ENCODE data around the gene DUSP5.
A peak's percentile ranks its signal among the peaks of the same experiment; 100 is the strongest.

The DUSP5 gene

GRCh38 chr10:110483633-110484032, 14.1 kb upstream of the DUSP5 start:
- no peak for DNase-seq

GRCh38 chr10:110485541-110485940, 12.2 kb upstream of the DUSP5 start:
- no peak for DNase-seq

DNA sequence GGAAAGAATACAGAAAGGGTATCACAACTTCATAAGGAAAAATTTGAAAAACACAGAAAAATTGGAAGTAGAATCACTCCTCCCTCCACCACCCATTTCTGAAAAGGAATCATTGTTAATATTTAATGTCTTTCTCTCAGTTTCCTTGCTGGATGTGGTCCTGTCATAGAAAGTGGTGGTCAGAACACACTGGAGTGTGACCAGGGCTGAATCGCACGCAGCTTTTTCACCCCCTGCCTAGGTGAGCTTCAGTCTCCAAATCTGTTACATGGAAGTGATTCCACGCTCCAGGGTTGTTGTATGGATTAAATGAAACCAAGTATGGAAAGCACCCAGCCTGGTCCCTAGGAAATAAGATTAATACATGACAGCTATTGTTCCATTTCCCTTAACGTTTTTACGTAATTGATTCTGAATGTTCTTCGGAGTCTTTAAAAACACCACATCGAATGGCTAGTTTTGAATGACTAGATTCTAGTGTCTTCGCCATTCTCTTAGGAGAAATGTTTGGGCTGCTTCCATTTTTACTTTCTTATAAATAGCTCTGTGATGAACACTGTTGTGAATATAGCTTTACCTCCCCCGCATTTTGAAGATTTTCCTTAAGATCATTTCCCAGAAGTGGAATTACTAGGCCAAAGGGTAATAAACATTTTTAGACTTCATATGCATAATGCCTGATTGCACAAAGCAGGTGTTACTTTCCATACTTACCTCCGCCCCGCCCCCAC, 10.9 kb upstream of the DUSP5 start:
- no peak for DNase-seq

DNA sequence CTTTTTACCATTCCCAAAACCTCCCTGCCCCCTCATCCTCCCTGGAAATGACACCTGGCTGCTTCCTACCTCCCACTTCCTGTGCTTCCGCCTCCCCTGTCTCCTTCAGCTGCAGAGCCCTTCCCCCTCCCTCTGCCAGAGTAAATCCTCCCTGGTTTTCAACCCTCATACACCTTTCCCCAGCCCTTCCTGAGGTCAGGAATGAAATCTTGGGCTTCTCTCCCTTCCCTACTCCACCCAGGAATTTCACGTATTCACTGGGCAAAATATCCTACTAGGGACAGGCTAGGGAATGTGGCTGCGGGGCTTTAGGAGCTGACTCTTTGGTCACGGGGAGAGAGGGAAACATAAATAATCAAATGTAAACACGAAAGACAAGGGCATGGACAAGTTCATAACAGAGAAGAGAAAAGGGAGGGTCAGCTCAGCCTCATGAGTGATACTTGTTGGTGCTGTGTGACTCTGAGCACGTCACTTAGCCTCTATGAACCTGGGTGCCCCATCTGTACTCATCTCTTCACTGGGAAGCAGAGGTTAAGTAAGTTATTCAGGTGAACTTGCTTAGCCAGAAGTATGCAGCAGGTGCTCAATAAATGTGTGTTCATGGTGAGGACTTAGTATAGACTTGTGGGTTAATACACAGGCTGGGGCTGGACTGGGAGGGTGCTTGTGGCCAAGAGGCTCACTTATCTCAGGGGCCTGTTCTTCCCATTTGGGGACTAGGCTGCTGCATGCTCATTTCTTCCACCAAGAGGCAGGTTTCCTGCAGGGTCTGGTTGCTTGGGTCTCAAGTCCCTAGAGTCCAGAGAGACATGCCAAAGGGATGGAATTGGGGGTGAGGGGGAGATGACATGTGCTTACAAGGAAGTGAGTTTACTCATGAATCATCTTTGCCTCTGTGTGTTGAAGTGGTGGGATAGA, 10.0 kb upstream of the DUSP5 start:
- DNase-seq = no peak

DNA sequence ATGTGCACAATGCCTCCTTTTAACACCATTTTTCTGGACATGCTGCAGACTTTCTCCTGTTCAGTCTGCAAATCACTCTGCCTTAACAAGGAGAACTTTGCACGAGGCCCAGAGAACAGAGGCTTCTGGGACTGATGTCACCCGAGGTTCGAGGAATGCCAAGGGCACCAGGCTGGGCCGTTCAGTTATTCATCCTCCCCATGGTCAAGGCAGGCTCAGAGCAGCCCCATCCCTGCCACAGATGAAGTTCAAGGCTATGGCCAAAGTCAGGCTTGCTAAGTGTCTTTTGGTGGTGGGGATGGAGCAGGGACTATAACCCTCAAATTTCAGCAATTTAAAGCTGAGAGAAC, 9.4 kb upstream of the DUSP5 start:
- no peak for DNase-seq

GRCh38 chr10:110488940-110489339, 8.8 kb upstream of the DUSP5 start:
- DNase-seq = no peak

GRCh38 chr10:110490640-110491039, 7.1 kb upstream of the DUSP5 start:
- no peak for DNase-seq

- no peak for DNase-seq
Measured at GRCh38 chr10:110491346-110491745, 6.4 kb upstream of the DUSP5 start.

DNA sequence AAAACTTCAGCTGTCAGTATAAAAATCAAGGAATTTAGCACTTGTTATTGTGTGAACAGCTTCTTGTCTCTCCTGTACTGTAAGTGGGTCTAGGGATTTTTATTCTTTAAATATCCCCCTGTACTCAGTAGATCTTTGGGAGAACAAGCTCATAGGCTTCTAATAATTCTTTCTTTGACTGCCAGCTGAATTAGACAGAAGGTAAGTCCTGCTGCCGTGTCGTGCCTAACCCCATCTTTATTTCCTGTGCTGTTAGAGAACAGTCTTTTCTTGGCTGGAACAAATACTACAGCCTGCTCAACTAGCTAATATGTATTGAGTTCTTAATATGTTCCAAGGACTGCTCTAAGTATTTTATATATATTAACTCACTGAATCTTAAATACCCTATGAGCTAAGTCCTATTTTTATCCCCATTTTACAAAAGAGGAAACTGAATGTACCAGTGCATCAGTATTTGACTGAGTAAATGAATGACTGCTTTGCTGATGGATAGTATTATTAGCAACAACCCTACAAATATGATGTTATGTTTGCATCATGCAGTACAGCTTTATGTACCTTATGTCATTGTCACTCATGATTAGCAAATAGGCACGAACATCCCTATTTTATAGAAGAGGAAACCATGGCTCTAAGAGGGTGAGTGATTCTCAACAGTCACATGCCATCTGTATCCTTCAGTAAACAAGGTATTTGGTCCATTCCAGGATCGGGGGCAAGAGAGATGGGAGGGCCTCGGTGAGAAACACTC, 5.5 kb upstream of the DUSP5 start:
- DNase-seq = no peak

GRCh38 chr10:110493832-110494426, 3.8 kb upstream of the DUSP5 start:
- no peak for DNase-seq

DNA sequence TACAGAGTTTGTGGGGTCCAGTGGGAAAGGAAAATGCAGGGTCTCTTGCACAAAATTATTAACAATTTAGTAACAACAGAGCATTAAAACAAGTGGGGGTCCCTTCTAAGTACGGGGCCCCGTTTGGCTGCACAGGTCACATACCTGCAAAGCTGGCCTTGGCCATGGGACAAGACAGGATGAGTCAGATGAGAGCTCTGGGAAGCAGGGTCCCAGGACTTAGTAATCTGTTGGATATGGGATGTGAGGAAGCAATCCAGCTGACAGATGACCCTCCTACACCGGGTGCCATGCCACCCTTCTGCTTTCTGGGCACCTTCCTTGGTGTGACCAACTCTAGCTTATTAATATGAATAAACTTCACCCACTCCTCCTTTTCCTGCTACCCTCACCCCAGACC, 3.2 kb upstream of the DUSP5 start:
- no peak for DNase-seq

DNA sequence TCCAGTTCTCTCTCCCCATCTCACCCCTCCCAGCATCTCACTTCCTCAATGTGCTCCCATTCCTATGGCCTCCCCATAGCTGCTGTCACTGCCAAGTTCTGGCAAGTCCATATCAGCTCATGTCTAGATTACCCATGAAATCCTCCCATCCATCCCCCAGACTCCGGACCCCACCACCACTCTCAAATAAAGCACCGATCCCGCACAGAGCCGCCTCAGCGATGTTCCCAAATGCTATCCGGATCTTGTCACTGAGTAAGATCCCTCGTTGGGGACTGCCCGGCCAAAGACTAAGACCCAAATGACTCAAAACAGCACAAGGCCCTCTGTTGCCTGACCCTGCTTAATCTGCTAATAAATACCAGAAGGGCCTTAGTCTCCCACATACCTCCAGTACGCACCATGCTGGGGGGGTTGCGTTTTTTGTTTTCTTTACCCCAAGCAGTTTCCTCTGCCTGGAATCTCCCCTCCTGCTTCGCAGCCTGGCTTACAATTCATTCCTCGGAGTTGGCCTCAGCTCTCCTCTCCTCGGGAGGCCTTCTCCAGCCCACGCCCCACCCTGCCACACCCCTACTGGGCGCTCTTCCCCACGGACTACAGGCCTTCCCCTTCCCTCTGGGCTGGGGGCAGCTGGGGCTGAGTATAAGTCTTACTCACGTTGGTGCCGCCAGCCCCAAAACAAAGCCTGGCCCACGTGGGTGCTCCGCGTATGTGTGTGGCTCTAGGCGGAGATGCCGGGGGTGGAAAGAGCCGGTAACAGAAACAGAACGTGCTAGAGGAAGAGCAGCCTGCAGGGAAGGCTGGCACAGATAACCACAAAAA, 1.8 kb upstream of the DUSP5 start:
- DNase-seq = peak; percentile 74 to 81

DNA sequence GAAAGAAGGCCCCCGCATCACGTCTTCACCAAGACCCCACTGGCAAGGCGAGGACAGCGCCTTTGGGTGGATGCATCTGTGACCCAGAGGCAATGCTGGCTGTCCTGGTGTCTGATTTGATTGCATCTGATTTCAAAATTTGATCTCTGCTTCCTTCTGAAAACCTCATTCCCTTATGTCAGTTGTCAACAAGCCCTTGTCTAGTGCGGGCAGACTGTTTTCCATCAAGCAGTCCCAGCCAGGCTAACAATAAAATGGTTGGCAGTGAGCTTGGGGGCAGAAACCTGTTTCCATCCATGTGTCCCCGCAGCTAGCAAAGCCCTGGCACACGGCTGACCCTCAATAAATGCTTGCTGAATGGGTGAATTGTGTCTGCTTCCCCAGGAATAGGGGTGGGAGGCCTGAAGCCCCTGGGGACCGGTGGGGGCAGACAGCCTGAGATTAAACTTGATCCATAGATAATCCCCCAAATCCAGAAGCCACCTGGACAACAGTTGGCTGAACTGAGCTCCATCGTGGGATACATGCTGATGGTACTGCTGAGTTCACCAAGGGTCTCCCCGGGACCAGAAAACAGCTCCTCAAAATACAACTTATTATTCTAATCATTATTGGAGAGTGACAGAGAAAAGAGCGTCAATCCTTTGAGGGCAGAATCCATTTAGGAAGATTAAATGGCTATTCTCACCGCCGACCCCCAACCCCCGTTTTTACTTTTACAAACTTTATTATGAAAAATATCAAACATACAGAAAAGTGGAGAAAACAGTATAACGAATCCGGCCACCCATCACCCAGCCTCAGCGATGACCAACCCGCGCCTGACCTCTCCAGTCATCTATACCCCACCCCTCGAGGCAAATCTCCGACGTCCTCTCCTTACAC, 912 bp upstream of the DUSP5 start:
- DNase-seq = no peak

DNA sequence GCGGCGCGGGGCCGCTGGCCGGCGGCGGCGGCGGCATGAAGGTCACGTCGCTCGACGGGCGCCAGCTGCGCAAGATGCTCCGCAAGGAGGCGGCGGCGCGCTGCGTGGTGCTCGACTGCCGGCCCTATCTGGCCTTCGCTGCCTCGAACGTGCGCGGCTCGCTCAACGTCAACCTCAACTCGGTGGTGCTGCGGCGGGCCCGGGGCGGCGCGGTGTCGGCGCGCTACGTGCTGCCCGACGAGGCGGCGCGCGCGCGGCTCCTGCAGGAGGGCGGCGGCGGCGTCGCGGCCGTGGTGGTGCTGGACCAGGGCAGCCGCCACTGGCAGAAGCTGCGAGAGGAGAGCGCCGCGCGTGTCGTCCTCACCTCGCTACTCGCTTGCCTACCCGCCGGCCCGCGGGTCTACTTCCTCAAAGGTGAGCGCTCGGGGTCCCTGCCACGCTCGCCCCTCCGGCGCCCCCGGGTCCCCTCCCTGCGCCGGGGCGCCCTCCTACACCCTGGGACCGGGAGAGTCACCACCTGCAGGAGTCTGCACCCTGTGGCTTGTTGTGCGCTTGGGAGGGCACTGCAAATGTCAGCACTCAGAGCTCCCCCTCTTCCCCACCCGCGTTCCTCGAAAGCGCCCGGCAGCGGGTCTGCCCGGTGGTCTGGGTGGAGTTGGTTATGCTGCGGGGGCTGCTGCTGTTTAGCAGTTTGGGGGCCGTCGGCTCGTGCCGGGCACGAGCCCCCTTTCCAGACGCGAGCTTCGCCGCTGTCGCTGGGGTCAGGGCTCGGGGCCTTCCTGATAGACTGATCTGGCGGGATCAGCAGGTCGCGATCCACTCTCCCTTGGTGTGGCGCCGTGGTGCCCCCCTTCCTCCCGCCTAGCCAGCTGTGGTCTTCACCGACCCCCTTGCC, 627 bp downstream of the DUSP5 start:
- peak; percentile 51 to 60 for DNase-seq

DNA sequence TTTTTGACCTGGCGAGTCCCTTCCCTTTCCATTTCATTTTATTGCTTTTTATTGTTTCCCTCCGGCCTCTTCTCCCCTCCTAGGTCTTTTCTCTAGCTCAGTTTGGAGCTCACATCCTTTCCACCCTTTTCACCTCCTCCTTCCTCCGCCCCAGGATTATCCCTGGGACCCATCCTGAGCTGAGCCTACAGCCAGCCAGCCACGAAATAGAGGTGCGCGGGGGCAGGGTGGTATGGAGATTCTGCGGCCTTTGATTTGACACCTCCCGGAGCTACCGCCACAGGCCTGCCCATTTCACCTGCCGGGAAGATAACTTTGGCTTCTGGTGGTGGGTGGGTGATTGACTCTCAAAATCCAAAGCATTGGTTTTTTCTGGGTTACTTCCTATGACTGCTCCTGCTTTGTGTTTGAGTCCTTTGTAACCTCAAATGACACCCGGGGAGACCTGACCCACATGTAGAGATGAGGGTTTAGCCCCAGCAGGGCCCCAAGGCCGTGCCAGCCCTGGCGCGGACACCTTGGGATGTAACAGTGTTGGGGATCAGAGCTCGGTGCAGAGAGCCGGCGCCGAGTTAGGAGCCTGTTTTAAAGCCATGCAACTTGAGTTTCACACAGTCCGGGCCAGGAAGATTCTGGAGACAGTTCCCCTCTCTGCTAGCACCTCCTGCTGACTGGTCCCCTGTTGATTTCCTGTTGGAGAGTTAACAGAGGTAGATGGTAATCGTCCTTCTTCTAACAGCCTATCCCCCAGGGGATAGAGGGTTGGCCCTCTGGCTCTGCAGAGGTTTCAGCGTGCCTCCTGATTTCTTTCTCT, 1.5 kb downstream of the DUSP5 start:
- peak; percentile 42 to 45 for DNase-seq

DNA sequence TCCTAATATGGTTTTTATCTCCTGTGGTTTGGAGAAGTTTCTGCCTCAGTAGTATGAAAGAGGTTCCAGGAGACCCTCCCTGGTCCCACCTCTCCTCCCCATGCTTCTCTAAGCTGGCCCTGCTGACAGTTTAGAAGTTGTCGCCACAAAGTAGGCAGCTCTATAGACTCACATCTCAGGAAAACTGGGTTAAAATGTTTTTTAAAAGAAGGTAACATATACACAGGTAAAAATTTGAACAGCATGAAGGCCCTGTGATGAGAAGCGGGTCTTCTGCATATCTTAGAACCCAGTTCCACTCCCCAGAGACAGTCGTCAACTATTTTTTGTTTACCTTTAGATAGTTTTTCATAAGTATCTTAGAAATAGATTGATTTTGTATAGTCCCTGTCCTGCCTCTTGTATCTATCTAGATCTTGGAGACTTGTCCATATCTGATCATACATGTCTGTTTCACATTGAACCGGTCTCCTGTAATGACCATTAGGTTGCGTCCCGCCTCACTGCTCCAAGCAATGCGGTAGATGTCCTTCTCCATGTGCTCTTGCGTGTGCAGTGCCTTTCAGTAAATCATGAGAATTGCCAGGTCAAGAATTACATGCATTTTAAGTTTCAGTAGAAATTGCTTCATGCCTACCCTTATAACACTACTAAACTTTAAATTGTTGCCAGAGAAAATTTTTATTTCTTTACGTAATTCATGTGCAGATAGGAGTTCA, 2.2 kb downstream of the DUSP5 start:
- no peak for DNase-seq

DNA sequence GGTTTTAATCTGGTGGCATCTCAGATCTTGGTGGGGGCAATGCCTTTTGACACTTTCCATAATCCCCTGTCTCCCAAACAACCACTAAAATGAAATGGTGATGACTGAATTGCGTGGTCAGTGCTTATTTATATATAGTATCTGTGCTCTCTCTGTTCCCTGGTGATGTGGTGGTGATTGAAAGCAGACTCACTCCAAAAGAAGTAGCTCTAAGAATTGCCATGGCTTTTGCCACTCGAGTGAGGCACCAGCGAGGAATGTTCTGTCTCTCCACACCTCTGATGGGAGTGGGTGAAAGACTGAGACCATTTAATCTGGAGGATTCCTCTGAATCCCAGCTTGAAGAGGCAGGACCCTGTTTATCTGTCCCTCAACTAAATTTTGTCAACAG, 2.8 kb downstream of the DUSP5 start:
- DNase-seq = no peak

- peak; percentile 65 to 69 for DNase-seq
Measured at GRCh38 chr10:110501142-110501937, 3.6 kb downstream of the DUSP5 start.

Measured in activated CD4-positive, alpha-beta T cell treated with anti-CD3 and anti-CD28 coated beads for 4 hours (primary cell).